ENCODE results near the gene OPTN. TPM values are rescaled to one million over a fixed set of nuclear protein-coding genes. Genes with fewer than 3 reads are reported as not detected.

OPTN gene
- total RNA-seq, 2 experiments from 2014 or later: 32.0 to 33.0 TPM

- intact Hi-C loops (cut with micrococcal nuclease): no loop called here
- peaks cover 27% of the 10 kb centered on the region for H3K36me3 Mint-ChIP-seq (ENCODE audit: low read depth)
Measured at GRCh38 chr10:13110908-13111307, 10.9 kb downstream of the OPTN start.

DNA sequence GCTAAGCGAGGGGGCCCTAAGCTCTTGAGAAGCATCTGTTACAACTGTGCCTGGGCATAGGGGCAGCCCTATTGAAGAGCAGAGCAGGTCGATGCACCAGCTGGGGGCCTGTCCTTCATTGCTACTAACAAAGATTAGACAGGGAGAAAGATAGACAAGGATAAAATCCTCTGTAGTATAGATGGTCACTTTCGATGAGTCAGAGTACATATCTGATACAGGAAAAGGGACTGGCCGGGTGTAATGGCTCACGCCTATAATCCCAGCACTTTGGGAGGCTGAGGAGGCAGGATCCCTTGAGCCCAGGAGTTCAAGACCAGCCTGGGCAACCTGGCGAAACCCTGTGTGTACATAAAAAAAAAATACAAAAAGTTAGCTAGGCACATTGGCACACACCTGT lies 13.6 kb downstream of the OPTN start:
- CTCF ChIA-PET: interaction anchor here (1.4 kb wide), 1 partner anchor 14 kb away, joined by 6 read pairs; the partner anchor contains the start of gene OPTN
- Mint-ChIP-seq H3K4me3 (no peak overlapping the region), H3K36me3 (ENCODE audit: low read depth) (peaks cover 33% of the 10 kb centered on the region), H3K27me3 (no peaks in the 10 kb centered on the region), H3K27ac (no peak overlapping the region), H3K4me1 (ENCODE audit: low read depth) (peaks cover 29% of the 10 kb centered on the region), H3K9me3 (no peaks in the 10 kb centered on the region)
- intact Hi-C loops (cut with micrococcal nuclease): no loop called here
- TF ChIP-seq, protein P1, sequence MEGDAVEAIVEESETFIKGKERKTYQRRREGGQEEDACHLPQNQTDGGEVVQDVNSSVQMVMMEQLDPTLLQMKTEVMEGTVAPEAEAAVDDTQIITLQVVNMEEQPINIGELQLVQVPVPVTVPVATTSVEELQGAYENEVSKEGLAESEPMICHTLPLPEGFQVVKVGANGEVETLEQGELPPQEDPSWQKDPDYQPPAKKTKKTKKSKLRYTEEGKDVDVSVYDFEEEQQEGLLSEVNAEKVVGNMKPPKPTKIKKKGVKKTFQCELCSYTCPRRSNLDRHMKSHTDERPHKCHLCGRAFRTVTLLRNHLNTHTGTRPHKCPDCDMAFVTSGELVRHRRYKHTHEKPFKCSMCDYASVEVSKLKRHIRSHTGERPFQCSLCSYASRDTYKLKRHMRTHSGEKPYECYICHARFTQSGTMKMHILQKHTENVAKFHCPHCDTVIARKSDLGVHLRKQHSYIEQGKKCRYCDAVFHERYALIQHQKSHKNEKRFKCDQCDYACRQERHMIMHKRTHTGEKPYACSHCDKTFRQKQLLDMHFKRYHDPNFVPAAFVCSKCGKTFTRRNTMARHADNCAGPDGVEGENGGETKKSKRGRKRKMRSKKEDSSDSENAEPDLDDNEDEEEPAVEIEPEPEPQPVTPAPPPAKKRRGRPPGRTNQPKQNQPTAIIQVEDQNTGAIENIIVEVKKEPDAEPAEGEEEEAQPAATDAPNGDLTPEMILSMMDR (IDR thresholded peaks at IDR 0.05): no peak
- DNase-seq: no peak
- no peak for ATAC-seq
- POLR2A ChIA-PET: interaction anchor here (1.2 kb wide), 1 partner anchor 23 kb away, joined by 3 read pairs; no protein-coding TSS in a partner anchor

More at GRCh38 chr10:13110908-13111307, 10.9 kb downstream of the OPTN start:
- ATAC-seq: no peak
- DNase-seq: no peak
- Mint-ChIP-seq H3K4me3 (no peak overlapping the region), H3K27me3 (no peaks in the 10 kb centered on the region), H3K27ac (peak overlapping the region; percentile 41), H3K9me3 (no peaks in the 10 kb centered on the region), H3K4me1 (ENCODE audit: low read depth) (peaks cover 44% of the 10 kb centered on the region)
- ChIA-PET CTCF (interaction anchor here (4.0 kb wide), 1 partner anchor 11 kb away, joined by 20 read pairs; the partner anchor contains the start of gene OPTN), POLR2A (no interaction called here)
- TF ChIP-seq, protein P1 (IDR thresholded peaks at IDR 0.05): no peak

DNA sequence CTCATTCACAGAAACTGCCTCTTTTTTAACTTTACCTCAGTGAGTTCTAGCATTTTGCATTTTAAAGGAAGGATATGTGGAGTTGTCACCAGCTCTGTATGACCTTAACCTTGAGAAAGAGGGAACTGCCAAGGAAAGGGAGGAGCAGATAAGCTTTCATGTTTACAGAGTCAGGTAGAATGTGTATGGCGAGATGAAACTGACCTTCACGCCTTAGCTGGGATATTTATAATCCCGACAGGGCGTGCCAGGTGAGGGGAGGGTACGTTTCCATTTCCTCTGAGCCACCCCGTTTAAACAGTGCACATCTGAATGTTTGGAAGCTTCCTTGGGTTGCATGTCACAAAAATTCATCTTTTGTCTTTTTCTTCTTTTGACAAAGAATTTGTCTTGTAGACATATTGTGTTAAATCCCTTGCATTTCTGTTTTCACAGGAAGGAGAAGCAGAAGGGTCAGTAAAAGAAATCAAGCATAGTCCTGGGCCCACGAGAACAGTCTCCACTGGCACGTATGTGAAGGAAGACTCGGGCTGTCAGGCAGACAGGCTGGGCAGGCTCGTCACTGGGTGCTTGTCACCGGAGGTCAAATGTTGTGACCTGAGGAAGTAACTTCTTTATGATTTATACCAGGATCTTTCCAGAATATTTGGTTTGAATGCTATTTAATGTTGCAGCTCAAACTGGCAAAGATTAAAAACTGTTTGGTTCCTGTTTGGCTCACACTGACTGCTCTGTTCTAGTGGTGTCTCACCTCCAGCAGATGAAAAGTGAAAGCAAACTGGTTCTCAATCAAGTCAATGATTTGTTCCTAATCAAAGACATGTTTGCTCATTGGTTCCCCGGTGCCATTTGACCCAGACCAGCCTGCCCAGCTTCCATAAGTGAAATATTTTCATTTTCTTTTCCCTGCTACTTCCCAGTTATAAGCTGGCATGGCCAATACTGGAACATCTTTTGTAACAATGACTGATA lies 16.2 kb downstream of the OPTN start:
- ChIA-PET CTCF (interaction anchor here (1.2 to 2.2 kb wide), 2 partner anchors 16 to 18 kb away, joined by 3 to 7 read pairs; partner anchors contain the start of gene OPTN), POLR2A (interaction anchor here (0.6 kb wide), 1 partner anchor 233 kb away, joined by 4 read pairs; no protein-coding TSS in a partner anchor)
- intact Hi-C loops (cut with micrococcal nuclease): no loop called here
- TF ChIP-seq, protein P1 (IDR thresholded peaks at IDR 0.05): no peak
- no peak for DNase-seq
- H3K27me3 Mint-ChIP-seq: no peaks in the 10 kb centered on the region
- no peaks in the 10 kb centered on the region for H3K9me3 Mint-ChIP-seq
- ATAC-seq: peak; percentile 75
- peaks cover 35% of the 10 kb centered on the region for H3K36me3 Mint-ChIP-seq (ENCODE audit: low read depth)
- peaks cover 11% of the 10 kb centered on the region for H3K4me1 Mint-ChIP-seq (ENCODE audit: low read depth)
- peak overlapping the region; percentile 35 for H3K4me3 Mint-ChIP-seq
- H3K27ac Mint-ChIP-seq: peak overlapping the region; percentile 64

- intact Hi-C loops (cut with micrococcal nuclease): no loop called here
Measured at GRCh38 chr10:13117841-13118783, 18.1 kb downstream of the OPTN start.

More at GRCh38 chr10:13117841-13118783, 18.1 kb downstream of the OPTN start:
- no peaks in the 10 kb centered on the region for H3K9me3 Mint-ChIP-seq
- peaks cover 11% of the 10 kb centered on the region for H3K4me1 Mint-ChIP-seq (ENCODE audit: low read depth)
- TF ChIP-seq, protein P1 (IDR thresholded peaks at IDR 0.05): no peak
- no peaks in the 10 kb centered on the region for H3K27me3 Mint-ChIP-seq
- H3K27ac Mint-ChIP-seq: peak overlapping the region; percentile 13
- H3K4me3 Mint-ChIP-seq: no peak overlapping the region
- POLR2A ChIA-PET: no interaction called here
- no peak for DNase-seq
- ATAC-seq: no peak
- H3K36me3 Mint-ChIP-seq (ENCODE audit: low read depth): peaks cover 36% of the 10 kb centered on the region
- CTCF ChIA-PET: interaction anchor here (1.1 to 2.2 kb wide), 2 partner anchors 18 to 184 kb away, joined by 3 to 7 read pairs; partner anchors contain the start of gene OPTN
